Fibroblast of lung (primary cell): ENCODE results near the gene PDS5B. TPM values are rescaled to one million over a fixed set of nuclear protein-coding genes. Genes with fewer than 3 reads are reported as not detected.
"Not testable (repeated sequence)": the region's sequence is repeated elsewhere in the genome, so short reads cannot be mapped to it uniquely, and the experiment has no call there.

Experiments used
- DNase-seq, 2 donors: peaks; one replicate each; pipeline versions ENCODE4 v3.0.0 to v3.0.0-alpha.2; 2010; ENCODE audit warnings: low read depth in 2 of 2
- H2AFZ ChIP-seq: 2 replicates; pipeline ENCODE4 v1.5.1; 2012; ENCODE audit warnings: low read length, control low read depth, inconsistent platforms
- H3K27ac ChIP-seq: 2 replicates; pipeline ENCODE4 v1.5.1; 2011; ENCODE audit warnings: low read length, control low read depth; ENCODE audit not compliant: insufficient read depth
- H3K27me3 ChIP-seq: 2 replicates; pipeline ENCODE4 v1.5.1; 2011; ENCODE audit warnings: mild to moderate bottlenecking, low read length; ENCODE audit not compliant: control insufficient read depth, insufficient read depth
- H3K36me3 ChIP-seq: 2 replicates; pipeline ENCODE4 v1.5.1; 2011; ENCODE audit warnings: low read length; ENCODE audit not compliant: control insufficient read depth, insufficient read depth
- H3K4me1 ChIP-seq: 2 replicates; pipeline ENCODE4 v1.5.1; 2011; ENCODE audit warnings: low read length; ENCODE audit not compliant: control insufficient read depth, insufficient read depth; ENCODE audit errors: extremely low read depth
- H3K4me2 ChIP-seq: 2 replicates; pipeline ENCODE4 v1.5.1; 2011; ENCODE audit warnings: low read length, control low read depth; ENCODE audit not compliant: insufficient read depth; ENCODE audit errors: extremely low read depth
- H3K4me3 ChIP-seq, 4 experiments: fragments of 200-600 bp in 1 of 4; sonication (generic) in 1 of 4; replicated peaks in 1 of 4; 2 replicates each; pipeline ENCODE4 v1.5.1; 2011 to 2016; ENCODE audit warnings: low read length in 4 of 4, low read depth in 3 of 4, mild to moderate bottlenecking in 3 of 4, control low read depth in 2 of 4, inconsistent platforms in 1 of 4, mixed read lengths in 1 of 4; ENCODE audit not compliant: insufficient read depth in 1 of 4; ENCODE audit errors: control extremely low read depth in 1 of 4
- H3K79me2 ChIP-seq: 2 replicates; pipeline ENCODE4 v1.5.1; 2012; ENCODE audit warnings: mild to moderate bottlenecking, low read length, inconsistent platforms; ENCODE audit not compliant: control insufficient read depth, insufficient read depth
- H3K9ac ChIP-seq: 2 replicates; pipeline ENCODE4 v1.5.1; 2011; ENCODE audit warnings: mild to moderate bottlenecking, low read length, control low read depth; ENCODE audit not compliant: insufficient read depth
- H3K9me3 ChIP-seq: 2 replicates; pipeline ENCODE4 v1.5.1; 2012; ENCODE audit warnings: low read depth, low read length; ENCODE audit not compliant: control insufficient read depth, insufficient read depth
- H4K20me1 ChIP-seq: 2 replicates; pipeline ENCODE4 v1.5.1; 2011; ENCODE audit warnings: low read length; ENCODE audit not compliant: control insufficient read depth, insufficient read depth; ENCODE audit errors: extremely low read depth
- EZH2 ChIP-seq: IDR thresholded peaks from 2 replicates; pipeline ENCODE4 v1.5.1; 2012; ENCODE audit warnings: low read length, control low read depth, mild to moderate bottlenecking; ENCODE audit errors: missing control alignments
- polyA plus RNA-seq, 2 donors: library from polyadenylated mRNA; depleted of rRNA in 1 of 2; stranded (reverse) in 1 of 2; unstranded in 1 of 2; fragments of >200 nt; gene quantifications; 2 replicates each; pipeline ENCODE4 v1.2.1, GENCODE V29; 2011 to 2012; ENCODE audit warnings: missing spikeins in 1 of 2
- total RNA-seq: library from RNA; depleted of rRNA; stranded (reverse); fragments of >200 nt; gene quantifications from 2 replicates; pipeline ENCODE4 v1.2.1, GENCODE V29; 2014
- TF ChIP-seq, protein P1 (sequence below), 2 donors: IDR thresholded peaks in 1 of 2; conservative IDR thresholded peaks in 1 of 2; 1 replicate in 1 of 2; 2 replicates in 1 of 2; pipeline ENCODE4 v1.5.1; 2011 to 2012; ENCODE audit warnings: low read length in 2 of 2, control low read depth in 1 of 2, inconsistent platforms in 1 of 2, low read depth in 1 of 2, mild to moderate bottlenecking in 1 of 2

PDS5B gene
- total and polyA plus RNA-seq, 2 donors (not counting 1 experiment from before 2014, with no cell fraction given): 18.6 to 25.6 TPM

DNA sequence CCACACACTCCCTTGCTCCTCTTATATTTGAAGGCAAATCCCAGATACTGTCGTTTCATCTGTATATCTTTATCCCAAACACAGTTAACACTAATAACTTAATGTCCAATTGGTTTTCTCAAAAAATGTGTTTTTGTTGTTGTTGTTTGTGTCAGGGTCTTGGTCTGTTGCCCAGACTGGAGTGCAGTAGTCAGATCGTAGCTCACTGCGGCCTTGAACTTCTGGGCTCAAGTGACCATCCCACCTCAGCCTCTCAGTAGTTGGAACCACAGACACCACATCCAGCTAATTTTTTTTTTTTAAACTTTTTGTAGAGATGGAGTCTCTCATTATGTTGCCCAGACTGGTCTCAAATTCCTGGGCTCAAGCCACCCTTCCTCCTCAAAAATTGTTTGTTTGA, 137.7 kb downstream of the PDS5B start:
- Histone ChIP-seq H3K4me1 (no peaks in the 10 kb centered on the region), H3K9ac (no peak overlapping the region), H2AFZ (no peak overlapping the region), H3K4me3 (no peak overlapping the region), H3K27me3 (no peaks in the 10 kb centered on the region), H3K4me2 (no peak overlapping the region), H3K36me3 (no peaks in the 10 kb centered on the region), H3K9me3 (no peaks in the 10 kb centered on the region), H3K27ac (no peak overlapping the region), H4K20me1 (peaks cover 1% of the 10 kb centered on the region), H3K79me2 (peaks cover 2% of the 10 kb centered on the region)
- no peak for DNase-seq
- TF ChIP-seq, protein P1, sequence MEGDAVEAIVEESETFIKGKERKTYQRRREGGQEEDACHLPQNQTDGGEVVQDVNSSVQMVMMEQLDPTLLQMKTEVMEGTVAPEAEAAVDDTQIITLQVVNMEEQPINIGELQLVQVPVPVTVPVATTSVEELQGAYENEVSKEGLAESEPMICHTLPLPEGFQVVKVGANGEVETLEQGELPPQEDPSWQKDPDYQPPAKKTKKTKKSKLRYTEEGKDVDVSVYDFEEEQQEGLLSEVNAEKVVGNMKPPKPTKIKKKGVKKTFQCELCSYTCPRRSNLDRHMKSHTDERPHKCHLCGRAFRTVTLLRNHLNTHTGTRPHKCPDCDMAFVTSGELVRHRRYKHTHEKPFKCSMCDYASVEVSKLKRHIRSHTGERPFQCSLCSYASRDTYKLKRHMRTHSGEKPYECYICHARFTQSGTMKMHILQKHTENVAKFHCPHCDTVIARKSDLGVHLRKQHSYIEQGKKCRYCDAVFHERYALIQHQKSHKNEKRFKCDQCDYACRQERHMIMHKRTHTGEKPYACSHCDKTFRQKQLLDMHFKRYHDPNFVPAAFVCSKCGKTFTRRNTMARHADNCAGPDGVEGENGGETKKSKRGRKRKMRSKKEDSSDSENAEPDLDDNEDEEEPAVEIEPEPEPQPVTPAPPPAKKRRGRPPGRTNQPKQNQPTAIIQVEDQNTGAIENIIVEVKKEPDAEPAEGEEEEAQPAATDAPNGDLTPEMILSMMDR (conservative IDR thresholded peaks at IDR 0.05 in 1 of 2, IDR thresholded peaks at IDR 0.05 in 1 of 2; ENCODE audit: low read depth in 1 of 2, low read length in 2 of 2): no peak
- no peak for TF ChIP-seq EZH2

DNA sequence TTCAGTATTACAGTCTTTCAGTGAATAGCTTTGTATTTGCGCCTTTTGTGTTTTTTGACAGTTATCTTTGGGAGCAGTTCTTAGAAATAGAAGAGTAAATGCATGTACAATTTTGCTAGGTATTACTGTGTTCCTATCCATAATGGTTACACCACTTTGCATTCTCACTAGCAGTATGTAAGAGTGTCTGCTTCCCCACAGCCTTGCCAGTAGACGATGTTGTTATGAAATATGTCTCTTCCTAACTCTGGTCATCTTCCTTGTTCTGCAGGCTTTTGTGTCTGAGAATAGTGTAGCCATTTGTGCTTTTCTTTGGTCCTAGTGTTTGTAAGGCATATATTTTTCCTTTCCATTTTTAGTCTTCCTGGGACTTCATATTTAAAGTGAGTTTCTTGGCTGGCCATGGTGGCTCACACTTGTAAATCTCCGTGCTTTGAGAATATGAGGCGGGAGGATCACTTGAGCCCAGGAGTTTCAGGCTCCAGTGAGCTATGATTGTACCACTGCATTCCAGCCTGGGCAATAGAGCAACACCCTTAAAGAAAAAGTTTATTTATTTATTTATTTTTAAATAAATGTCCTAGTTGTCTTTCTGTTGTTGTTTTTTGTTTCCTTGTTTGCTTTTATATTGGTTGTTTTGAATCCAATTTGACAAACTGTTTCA, 140.3 kb downstream of the PDS5B start:
- Histone ChIP-seq H3K9me3 (no peaks in the 10 kb centered on the region), H3K9ac (no peak overlapping the region), H3K27ac (no peak overlapping the region), H4K20me1 (peaks cover 1% of the 10 kb centered on the region), H3K79me2 (peaks cover 2% of the 10 kb centered on the region), H3K4me3 (no peak overlapping the region), H2AFZ (no peak overlapping the region), H3K4me2 (no peak overlapping the region), H3K36me3 (no peaks in the 10 kb centered on the region), H3K4me1 (peaks cover 3% of the 10 kb centered on the region), H3K27me3 (no peaks in the 10 kb centered on the region)
- no peak for TF ChIP-seq EZH2
- TF ChIP-seq, protein P1 (conservative IDR thresholded peaks at IDR 0.05 in 1 of 2, IDR thresholded peaks at IDR 0.05 in 1 of 2; ENCODE audit: low read depth in 1 of 2, low read length in 2 of 2): no peak
- DNase-seq: no peak

DNA sequence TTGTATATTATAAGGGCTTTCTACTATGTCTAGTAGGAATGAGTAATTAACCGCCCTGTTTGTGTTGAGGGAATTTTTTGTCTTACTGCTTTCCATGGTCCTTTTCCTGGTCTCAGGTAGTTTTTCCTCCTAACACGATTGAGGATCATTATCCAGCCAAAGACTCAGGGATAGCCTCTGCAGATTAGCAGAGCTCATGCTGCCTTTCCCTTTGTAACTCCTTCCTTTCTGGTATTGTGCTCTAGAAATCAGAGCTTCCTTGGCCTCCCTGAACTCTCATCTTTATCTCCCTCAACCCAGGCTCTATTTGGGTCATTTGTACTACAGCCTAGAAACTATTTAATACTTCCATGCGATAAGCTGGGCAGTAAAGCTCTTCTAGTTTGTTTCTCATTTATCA, 142.1 kb downstream of the PDS5B start:
- no peak for DNase-seq
- no peak overlapping the region for H3K27ac ChIP-seq

DNA sequence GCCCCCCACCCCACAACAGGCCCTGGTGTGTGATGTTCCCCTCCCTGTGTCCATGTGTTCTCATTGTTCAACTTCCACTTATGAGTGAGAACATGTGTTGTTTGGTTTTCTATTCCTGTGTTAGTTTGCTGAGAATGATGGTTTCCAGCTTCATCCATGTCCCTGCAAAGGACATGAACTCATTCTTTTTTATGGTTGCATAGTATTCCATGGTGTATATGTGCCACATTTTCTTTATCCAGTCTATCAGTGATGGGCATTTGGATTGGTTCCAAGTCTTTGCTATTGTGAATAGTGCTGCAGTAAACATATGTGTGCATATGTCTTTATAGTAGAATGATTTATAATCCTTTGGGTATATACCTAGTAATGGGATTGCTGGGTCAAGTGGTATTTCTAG, 142.8 kb downstream of the PDS5B start:
- not testable (repeated sequence) for H3K36me3 ChIP-seq, H4K20me1 ChIP-seq, H3K4me3 ChIP-seq, H2AFZ ChIP-seq, H3K79me2 ChIP-seq, H3K4me2 ChIP-seq, H3K4me1 ChIP-seq, H3K9me3 ChIP-seq, H3K27ac ChIP-seq, DNase-seq, H3K9ac ChIP-seq, H3K27me3 ChIP-seq

More for the DNA sequence above, 142.1 kb downstream of the PDS5B start:
- H3K79me2 ChIP-seq: peaks cover 2% of the 10 kb centered on the region
- H3K4me2 ChIP-seq: no peak overlapping the region
- no peaks in the 10 kb centered on the region for H3K27me3 ChIP-seq
- H3K4me1 ChIP-seq: peaks cover 4% of the 10 kb centered on the region
- H2AFZ ChIP-seq: no peak overlapping the region
- H3K9ac ChIP-seq: no peak overlapping the region
- H3K36me3 ChIP-seq: no peaks in the 10 kb centered on the region
- no peaks in the 10 kb centered on the region for H3K9me3 ChIP-seq
- H4K20me1 ChIP-seq: peaks cover 1% of the 10 kb centered on the region
- no peak overlapping the region for H3K4me3 ChIP-seq
- TF ChIP-seq, protein P1 (conservative IDR thresholded peaks at IDR 0.05 in 1 of 2, IDR thresholded peaks at IDR 0.05 in 1 of 2; ENCODE audit: low read depth in 1 of 2, low read length in 2 of 2): no peak
- no peak for TF ChIP-seq EZH2
